ENCODE measurements around the gene COX17.

Gene COX17

GRCh38 chr3:119672776-119673175 lies 4.4 kb downstream of the COX17 start:
- no peak overlapping the region for H3K27ac ChIP-seq
- TF ChIP-seq, protein P1, sequence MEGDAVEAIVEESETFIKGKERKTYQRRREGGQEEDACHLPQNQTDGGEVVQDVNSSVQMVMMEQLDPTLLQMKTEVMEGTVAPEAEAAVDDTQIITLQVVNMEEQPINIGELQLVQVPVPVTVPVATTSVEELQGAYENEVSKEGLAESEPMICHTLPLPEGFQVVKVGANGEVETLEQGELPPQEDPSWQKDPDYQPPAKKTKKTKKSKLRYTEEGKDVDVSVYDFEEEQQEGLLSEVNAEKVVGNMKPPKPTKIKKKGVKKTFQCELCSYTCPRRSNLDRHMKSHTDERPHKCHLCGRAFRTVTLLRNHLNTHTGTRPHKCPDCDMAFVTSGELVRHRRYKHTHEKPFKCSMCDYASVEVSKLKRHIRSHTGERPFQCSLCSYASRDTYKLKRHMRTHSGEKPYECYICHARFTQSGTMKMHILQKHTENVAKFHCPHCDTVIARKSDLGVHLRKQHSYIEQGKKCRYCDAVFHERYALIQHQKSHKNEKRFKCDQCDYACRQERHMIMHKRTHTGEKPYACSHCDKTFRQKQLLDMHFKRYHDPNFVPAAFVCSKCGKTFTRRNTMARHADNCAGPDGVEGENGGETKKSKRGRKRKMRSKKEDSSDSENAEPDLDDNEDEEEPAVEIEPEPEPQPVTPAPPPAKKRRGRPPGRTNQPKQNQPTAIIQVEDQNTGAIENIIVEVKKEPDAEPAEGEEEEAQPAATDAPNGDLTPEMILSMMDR (IDR thresholded peaks at IDR 0.05) = no peak
- no peak for TF ChIP-seq ZFX (IDR thresholded peaks at IDR 0.05; ENCODE audit: borderline replicate concordance)

DNA sequence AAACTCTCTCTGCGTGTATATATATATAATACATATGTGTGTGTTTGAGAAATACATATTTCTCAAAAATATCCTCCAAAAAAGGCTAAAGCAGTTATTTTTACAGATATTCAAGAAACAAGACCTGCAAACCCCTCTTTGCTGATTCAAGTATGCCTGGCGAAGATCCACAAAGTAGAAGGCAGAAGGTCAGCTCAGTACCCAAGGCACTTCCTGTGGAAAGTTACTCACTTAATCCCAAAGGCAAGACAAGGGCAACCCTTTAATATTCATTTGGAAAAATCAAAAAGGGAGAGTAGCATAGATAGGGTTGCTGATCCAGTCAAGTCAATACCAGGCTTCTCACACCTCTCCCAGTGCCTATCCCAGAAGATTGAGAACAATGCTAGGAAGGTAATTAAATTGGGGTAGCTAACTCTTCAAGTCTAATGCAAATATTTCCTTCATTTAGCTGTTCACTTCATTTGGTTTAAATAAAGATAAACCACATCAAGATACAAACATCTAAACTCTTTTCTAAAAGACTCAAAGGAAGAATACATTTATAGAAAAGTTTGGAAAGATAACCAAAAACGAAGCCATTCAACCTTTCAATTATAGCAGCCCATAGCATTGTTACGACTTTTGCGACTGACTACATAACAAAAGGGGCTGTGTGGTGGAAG lies 7.2 kb downstream of the COX17 start:
- no peak overlapping the region for H3K27ac ChIP-seq
- TF ChIP-seq, protein P1 (IDR thresholded peaks at IDR 0.05) = no peak
- no peak for TF ChIP-seq ZFX (IDR thresholded peaks at IDR 0.05; ENCODE audit: borderline replicate concordance)

- no peak for TF ChIP-seq ZFX (IDR thresholded peaks at IDR 0.05; ENCODE audit: borderline replicate concordance)
- H3K27ac ChIP-seq = no peak overlapping the region
These were observed 11.1 kb downstream of the COX17 start for GRCh38 chr3:119665954-119666559.

DNA sequence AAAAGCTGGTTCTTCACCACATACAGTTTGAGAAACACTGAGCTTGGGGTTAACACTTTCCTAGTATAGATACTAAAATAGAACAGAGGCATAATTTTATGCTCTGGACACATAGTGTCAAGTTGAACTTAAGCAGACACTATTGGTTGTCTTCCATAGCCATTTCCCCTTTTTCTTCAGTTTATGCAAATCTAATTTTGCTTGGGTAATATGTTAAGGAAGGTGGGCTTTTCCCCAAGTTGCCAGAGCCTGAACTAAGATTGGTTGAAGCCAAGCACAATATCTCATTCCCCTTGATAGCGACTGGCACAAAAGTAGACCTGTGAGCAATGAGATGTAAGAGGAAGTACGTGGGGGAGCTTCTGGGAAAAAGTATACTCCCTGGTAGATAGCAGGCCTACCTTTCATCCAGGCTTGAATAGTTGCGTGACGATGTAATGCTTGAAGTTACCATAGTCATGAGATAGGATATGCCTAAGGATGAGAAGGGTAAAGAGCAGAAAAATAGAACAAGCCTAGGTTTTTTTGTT lies 12.3 kb downstream of the COX17 start:
- no peak overlapping the region for H3K27ac ChIP-seq
- TF ChIP-seq, protein P1 (IDR thresholded peaks at IDR 0.05) = no peak
- no peak for TF ChIP-seq ZFX (IDR thresholded peaks at IDR 0.05; ENCODE audit: borderline replicate concordance)

GRCh38 chr3:119664370-119664769 lies 12.8 kb downstream of the COX17 start:
- H3K27ac ChIP-seq = no peak overlapping the region
- TF ChIP-seq ZFX (IDR thresholded peaks at IDR 0.05; ENCODE audit: borderline replicate concordance) = no peak
- TF ChIP-seq, protein P1 (IDR thresholded peaks at IDR 0.05) = no peak

- TF ChIP-seq, protein P1 (IDR thresholded peaks at IDR 0.05) = no peak
- TF ChIP-seq ZFX (IDR thresholded peaks at IDR 0.05; ENCODE audit: borderline replicate concordance) = no peak
- no peak overlapping the region for H3K27ac ChIP-seq
These were observed 13.3 kb downstream of the COX17 start for GRCh38 chr3:119663885-119664284.

- H3K27ac ChIP-seq = peak overlapping the region; percentile 42
- TF ChIP-seq ZFX (IDR thresholded peaks at IDR 0.05; ENCODE audit: borderline replicate concordance) = no peak
- TF ChIP-seq, protein P1 (IDR thresholded peaks at IDR 0.05) = peak; percentile 22; the same call in 1 of the 2 replicates
These were observed 14.4 kb downstream of the COX17 start for GRCh38 chr3:119662604-119663373.
